ENCODE data around the gene FAM171A2.
"Not testable (repeated sequence)": the region's sequence is repeated elsewhere in the genome, so short reads cannot be mapped to it uniquely, and the experiment has no call there.

FAM171A2 gene

DNA sequence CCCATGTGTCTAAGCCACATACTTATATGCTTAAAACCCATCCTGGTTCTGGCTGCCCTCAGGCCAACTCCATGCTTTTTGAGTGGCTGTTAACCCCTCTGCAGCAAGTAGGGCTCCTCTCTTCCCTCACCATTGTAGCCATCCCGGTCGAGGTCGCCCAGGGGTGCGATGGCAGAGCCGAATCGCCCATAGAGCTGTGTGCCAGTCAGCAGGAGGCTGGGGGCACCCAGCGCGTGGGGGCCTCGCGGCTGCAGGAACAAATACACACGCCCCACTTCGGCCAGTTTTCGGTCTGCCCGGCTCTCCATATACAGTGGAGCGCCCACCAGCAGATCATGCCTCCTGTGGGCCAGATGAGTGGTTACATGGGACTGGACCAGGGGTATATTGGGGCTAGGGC is 19.7 kb upstream of the FAM171A2 start:
- DNase-seq, result no peak

DNA sequence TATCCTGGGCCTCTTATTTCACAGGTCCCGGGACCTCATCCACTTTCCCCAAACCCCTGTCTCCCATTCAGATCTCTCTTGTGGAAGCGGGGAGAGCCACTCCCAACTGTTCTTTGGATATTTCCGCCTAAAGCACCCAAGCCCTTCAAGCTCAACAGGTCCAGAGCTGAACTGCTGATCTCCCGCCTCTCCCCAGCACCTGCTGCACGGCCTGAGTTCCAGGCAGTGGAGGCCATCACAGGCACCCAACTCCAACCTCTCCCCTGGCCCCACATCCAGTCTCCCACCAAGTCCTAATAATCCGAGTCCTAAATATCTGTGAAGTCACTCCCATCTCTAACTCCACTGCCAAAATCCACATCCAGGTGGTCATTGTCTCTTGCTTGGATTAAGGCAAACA is 19.3 kb upstream of the FAM171A2 start:
- no peak for DNase-seq

DNA sequence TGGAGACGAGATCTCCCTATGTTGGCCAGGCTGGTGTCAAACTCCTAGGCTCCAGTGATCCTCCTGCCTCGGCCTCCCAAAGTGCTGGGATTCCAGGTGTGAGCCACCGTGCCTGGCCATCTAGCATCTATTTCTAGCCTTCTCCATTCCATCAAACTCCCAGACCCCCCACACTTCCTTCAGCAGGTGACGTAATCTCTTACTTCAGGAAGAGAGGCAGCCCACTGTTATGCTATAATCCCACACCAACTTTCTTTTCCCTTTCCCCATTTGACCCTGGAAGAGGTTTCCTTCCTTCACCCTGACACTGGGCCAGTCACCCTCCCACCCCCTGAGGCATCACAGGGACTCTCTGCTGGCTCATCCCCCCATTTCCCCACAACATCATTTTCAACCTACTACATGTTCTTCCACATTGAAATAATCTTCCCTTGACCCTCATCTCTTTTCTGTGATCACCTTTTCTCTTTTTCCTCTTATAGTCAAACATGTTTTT is 18.2 kb upstream of the FAM171A2 start:
- no peak for DNase-seq

DNA sequence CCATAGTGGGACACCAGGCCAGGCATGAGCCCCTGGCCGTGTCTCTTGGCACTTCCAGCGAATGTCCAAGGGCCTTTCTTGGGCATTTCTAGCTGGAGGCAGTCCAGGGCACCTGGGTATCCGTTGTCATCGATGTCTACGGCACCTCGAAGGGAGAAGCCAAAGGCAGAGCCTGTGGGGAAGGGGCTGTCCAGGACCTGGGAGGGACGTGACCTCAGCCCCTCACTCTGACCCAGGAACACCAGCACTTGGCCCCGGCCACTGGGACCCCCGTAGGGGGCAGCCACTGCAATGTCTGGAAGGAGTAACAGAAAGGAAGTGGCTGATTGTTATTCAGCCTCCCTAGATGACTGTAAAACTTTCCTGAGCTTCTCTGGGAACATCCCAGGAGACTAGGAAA is 17.1 kb upstream of the FAM171A2 start:
- DNase-seq, result no peak

DNA sequence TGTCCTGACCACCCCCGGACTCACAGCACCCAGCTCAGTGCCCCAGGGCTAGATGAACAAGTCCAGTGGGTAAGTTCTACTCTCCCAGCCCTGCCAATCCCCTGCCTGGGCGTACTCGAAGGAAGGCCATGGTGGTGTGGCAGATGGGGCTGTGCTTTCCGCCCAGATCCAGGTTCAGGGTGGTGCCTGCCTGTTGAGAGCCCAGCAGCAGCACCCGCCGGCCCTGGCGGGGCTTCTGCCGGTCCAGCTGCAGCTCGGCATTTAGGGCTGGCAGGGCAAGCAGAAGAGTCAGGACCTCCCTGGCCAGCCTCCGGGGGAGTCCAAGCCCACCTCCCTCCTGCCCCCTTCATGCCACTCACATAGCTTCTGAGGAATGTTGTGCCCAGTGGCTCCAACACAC is 16.2 kb upstream of the FAM171A2 start:
- no peak for DNase-seq

DNA sequence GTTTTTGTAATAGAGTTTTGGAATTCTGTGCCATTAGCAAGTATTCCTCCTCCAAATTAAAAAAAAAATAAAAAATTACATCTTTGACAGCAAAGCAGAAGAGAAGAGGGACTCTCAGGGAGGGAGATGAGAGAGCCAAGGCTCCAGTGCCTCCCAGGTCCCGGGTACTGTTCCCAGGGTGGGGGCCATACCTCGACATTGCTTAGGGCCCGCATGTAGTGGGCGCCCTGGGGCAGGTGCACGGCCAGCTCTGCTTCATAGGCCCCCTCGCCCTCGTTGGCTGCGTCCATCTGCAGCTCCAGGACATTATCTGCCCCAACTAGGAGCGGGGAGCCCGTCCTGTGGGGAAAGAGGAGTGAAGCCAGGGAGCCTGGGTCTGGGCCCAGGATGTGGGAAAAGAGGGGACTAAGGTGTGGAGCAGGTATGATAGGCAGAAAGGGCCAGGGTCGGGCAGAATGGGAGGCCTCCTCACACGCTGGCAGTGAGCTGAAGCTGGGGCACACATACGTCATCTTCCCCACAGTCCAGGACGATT is 14.6 kb upstream of the FAM171A2 start:
- no peak for DNase-seq

DNA sequence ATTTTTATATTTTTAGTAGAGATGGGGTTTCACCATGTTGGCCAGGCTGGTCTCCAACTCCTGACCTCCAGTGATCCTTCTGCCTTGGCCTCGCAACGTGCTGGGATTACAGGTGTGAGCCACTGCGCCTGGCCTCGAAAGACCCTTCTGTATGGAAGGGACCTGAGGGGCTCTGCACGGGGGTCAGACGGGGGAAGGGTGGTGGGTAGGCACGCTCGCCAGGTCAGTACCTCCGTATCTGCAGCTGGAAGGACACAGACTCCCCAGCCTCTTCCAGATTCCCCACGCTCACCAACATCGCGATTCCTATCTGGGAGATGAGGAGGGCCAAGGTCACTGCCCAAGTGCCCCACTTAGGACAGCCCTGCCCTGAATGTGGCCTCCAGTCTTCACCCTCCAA is 13.1 kb upstream of the FAM171A2 start:
- DNase-seq, result no peak

DNA sequence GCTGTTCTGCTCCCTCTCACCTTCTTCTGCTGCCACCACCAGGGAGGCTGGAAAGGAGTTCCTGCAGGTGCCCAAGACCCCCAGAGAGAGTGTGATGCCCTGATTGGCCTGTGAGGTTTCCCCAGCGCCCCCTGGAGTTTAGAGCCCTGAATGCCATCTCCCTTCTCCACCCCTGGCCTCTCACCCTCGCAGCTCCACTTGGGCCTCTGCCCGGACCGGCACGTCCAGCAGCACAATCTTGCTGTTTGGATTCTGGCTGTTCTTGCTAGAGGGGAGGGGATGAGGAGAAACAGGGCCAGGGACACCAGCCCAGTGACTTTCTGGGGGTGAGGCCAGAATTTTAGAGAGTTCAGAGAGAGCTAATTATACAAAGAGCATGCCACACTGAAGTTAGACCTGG is 12.5 kb upstream of the FAM171A2 start:
- DNase-seq, result no peak

DNA sequence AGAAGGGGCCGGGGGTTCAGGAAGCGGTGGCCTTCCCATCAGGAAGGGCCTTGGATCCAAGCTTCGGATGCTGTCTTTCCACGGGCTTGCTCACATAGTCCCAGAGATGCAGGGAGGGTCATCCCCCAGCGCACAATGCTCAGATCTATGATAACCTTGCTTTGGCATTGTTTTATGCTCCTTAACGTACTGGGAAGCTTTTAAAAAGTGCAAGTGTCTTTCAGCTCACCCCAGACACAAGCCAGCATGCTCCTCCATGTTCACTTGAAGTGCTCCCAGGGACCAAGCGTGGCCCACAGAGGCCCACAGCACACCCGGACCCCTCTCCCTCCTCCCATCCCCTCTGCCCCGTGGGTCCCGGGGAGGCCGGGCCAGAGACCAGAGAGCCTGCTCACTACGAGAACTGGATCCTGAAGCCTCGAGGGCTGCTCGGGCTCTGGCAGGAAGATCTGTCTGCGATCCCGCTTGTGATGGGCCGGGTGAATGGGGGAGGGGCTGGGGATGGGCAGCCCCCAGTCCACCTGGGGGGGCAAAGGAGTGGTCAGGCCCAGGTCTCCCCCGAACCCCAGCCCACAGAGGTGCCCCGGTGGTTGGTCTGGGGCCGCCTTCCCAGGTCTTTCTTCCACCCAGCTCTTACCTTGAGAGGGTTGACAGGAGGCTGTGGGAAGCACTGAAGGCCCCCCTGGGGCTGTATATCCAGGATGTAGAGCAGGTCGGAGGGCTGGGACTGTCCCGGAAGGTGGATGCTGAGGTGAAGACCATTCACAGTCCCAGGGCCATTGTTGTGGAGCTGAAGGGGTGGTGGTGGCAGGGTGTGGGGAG is 11.8 kb upstream of the FAM171A2 start:
- no peak for DNase-seq

DNA sequence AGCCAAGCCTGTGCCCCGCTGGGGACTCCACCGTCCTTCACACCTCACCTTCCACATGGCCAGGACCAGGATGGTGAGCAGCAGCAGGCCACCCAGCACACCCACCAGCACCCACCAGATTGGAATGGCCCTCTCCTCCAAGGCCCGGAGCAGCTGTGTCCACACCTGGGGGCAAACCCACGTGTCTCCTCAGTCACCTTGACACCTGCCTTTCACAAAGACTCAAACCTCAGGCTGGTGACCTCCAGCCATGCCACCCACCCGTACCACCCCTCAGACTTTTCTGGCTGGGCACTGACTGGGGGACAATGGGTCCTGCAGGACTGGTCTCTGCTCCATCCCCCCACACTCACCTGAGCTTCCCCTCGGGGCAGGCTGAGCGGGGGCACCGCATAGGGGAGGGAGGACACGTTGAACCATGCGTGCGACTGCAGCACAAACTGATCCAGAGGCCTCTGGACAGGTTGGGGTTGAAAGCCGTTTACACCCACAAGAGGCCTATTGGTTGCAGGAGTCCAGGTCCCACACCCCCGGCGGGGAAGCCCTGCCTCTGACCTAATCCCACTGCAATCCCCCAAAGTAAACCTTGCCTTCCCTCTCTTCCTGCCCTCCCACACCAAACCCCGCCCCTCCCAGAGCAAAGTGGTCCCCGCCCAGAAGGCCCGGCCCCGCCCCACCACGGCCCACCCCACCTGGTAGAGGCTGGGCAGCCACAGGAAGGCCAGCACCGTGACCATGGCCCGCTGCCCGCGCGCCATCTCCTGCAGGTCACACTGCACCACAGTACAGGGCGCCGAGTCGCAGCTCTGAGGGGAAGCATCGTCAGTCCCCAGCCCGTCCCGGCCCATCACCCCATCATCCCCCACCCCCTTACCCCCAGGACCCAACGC is 10.9 kb upstream of the FAM171A2 start:
- no peak for DNase-seq

DNA sequence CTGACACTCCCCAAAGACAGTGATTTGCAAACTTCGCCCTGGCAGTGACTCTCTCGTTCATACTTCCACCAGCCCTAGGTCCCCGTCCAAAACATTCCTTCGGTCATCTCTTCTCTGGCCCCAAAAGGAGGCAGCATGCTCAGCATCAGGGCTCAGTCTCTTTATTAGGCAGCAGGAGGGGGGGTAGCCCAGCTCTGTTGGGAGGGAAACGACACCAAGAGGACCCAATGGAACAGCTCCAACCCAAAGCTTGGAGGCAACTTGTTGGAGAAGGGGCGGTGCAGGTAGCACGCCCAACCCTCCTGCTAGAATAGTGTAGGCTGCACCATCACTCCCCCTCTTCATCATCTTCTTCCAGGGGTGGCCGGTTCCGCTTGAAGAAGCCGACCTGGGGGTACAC is 8.4 kb upstream of the FAM171A2 start:
- DNase-seq, result no peak

DNA sequence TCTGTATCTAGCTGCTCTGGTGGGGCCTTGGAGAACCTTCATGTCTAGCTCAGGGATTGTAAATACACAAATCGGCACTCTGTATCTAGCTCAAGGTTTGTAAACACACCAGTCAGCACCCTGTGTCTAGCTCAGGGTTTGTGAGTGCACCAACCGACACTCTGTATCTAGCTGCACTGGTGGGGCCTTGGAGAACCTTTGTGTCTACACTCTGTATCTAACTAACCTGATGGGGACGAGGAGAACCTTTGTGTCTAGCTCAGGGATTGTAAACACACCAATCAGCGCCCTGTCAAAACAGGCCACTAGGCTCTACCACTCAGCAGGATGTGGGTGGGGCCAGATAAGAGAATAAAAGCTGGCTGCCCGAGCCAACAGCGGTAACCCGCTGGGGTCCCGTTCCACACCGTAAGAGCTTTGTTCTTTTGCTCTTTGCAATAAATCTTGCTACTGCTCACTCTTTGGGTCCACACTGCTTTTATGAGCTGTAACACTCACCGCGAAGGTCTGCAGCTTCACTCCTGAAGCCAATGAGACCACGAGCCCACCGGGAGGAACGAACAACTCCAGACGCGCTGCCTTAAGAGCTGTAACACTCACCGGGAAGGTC is 5.9 kb upstream of the FAM171A2 start:
- peak; percentile 31 for DNase-seq

DNA sequence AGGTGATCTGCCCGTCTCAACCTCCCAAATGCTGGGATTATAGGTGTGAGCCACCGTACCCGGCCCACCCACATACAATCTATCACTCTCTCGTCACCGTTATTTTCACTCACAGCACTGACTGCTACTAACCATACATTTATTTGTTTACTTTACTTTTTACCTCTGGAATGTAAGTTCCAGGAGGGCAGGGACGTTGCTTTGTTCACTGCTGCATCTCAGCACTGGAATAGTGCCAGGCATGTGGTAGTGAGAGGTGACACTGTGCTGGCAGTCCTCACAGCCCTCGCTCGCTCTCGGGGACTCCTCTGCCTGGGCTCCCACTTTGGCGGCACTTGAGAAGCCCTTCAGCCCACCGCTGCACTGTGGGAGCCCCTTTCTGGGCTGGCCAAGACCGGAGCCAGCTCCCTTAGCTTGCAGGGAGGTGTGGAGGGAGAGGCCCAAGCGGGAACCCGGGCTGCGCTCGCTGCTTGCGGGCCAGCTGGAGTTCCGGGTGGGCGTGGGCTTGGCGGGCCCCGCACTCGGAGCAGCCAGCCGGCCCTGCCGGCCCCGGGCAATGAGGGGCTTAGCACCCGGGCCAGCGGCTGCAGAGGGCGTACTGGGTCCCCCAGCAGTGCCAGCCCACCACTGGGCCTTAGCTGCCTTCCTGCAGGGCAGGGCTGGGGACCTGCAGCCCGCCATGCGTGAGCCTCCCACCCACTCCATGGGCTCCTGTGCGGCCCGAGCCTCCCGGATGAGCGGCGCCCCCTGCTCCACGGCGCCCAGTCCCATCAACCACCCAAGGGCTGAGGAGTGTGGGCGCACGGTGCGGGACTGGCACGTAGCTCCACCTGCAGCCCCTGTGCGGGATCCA is 5.0 kb upstream of the FAM171A2 start:
- DNase-seq, result not testable (repeated sequence)

DNA sequence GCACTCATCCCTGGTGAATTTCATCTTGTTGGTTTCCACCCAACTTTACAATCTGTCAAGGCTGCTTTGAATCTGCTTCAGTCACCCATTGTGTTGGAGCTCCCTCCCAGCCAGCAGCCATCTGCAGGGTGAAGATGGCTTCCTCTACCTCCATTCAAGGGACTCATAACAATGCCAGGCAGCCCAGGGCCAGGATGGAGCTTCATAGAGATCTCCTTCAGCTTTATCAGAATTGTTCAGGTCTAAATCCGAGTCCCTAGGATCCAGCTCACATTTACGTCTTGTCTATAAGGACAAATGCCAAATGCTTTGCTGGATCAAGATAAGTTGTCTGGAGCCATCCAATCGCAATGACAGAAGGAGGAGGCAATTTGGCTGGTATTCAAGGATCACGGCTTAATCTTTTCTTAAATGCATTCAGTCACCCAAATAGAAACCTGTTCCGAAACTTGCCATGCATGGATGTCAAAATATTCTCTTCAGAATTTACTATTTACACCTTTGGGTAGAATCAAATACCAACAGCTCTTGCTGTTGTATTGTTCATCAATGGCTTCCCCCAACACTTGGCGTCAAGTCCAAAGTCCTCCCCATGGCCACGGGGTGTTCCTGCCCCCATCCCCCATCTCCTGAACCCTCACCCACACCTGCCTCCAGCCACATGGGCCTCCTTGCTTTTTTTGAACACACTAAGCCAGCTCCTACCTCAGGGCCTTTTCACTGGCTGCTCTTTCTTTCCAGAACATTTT is 3.8 kb upstream of the FAM171A2 start:
- no peak for DNase-seq

DNA sequence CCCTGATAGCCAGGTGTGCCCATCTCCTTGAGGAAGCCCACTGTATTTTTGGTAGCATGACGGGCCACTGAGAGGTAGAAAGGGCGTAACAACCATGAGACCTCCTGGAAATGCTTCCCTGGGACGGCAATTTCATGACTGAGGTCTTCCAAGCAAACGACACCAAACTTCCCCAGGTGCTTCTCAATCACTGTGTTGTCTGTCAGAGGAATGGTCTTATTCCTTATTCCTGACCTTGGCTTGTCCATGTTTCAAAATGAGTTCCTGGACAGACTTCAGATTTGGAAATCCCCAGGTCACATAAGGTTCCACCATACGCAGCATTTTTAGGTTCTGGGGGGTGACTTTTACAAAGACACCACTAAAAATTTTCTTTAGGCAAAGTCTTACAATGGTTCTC is 1.4 kb upstream of the FAM171A2 start:
- not testable (repeated sequence) for DNase-seq

DNA sequence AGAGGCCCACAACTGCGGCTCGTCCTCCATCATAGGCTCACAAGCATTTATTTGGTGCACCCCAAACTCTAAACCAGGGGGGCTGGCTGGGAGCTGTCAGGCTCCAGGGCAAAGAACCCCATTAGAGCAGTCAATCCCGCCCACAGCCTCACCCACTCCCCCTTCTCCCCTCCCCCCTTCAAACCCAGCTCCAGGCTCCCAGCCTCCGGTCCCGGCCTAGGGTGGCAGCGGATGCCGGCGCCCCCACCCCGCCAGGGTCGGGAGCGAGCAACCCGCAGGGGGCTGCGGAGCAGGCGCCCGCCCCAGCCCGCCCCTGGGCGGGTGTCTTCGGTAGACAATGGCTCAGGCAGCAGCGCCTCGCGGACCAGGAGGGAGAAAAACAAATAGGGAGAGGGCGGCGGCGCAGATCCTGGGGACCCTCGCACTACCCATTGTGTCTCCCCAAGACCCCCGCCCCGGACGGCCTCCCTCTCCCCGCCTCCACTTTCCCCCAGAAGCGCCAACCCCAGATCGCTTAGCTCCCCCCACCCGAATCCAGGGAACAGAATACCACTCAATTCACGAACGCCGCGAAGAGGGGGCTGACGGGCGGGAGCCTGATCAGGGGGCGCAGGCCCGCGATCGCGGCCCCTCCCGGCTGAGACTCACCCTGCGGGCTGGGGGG is 572 bp downstream of the FAM171A2 start:
- DNase-seq, result peak; percentile 7

DNA sequence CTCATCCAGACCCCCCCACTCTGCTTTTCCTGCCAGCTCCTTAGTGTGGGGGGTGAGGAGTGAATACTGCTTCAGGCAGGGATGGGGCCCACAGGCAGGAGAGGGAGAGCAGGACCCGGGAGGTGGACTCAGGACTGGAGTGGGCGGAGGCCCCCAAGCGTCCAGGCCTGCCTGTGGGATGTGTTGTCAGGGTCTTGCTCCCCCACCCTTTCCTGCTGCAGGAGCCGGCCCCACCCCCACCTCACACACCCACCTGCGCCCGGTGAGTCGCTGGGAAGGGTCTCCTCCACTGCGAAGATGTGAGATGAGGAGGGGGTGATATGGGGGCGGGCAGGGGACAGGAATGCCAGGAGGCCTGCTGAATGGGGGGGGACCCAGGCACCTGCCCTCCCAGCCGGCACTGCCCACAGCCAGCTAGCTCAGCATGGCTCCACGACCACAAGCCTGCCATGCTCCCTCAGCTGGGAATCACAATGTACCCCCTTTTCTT is 1.1 kb downstream of the FAM171A2 start:
- DNase-seq, result no peak

DNA sequence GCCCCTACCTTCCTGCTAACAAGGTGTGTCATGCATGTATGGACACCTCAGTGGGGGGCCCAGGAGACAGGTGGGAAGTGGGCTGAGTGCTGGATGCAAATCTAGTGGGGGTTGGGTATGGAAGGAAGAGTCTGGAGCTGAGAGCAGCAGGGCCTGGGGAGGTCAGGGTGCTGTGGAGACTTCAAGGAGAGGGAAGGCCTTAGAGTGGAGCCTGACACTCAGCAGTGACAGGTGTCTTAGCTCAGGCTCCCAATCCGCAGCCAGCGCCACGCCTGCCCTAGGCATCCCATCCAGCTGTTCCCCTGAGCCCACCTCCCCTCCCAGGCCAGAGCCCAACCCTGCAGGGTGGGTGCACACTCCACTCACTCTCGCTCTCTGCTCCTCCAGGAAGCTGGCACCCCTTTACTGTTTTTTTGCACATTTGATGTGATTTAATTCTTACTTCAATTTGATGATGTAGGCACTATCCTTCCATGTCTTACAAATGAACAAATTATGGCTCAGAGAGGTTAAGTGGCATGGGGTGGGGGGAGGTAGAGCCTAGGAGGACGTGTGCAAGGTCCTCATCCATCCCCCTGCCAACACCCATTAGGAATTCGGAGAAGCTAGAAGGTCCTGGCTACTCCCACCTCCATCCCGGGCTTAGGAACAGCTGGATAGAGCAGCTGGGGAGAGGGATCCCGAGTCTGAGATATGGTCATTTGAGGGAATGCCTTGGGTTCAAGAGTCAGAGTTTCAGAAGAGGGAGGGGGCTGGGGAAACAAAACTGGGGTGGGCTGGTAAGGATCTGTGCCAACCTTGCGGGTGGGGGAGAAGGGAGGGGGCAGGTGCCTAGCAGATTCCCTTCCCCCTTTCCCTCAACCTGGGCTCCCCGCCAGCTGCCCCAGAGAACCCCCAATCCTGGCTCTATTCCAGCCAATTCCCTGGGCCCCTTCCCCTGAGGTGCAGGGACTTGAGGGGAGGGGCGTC is 2.1 kb downstream of the FAM171A2 start:
- no peak for DNase-seq

DNA sequence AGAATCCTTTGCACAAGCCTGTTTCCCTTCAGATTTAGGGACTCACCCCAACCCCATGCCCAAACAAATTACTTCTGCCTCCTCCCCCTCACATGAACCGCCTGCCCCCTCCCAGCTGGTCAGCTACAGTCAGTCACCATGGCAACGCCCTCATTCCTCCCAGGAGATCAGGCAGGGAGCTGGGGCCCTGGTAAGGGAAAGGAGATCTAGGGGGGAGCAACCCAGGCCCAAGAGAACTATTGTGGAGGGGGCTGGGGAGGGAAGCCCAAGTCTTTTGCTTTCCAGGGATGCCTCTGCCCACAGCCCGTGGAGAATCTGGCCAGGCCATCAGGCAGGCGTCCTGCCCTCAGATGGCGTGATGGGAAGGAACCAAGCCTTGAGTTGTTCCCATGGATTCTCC is 2.8 kb downstream of the FAM171A2 start:
- no peak for DNase-seq

DNA sequence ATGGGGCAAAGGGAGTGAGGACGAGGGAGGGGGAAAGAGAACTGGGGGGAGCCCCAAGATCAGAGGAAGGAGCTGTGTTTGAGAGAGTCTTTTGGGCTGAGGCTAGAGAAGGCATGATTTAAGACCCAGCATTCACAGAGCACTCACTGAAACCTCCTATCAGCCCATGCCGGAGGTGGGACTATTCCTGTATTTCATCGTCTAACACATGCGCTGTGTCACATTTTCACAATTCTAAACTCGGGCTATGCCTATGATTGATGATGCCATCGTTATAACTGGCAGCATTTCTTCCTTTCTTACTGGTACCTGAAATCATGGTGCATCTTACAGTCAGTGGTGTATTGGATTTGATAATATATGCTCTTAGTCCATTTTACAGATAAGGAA is 3.5 kb downstream of the FAM171A2 start:
- DNase-seq, result no peak

All from CD4-positive, alpha-beta T cell treated with Interleukin-12 subunit alpha and Interleukin-12 subunit beta, for 1 hour (primary cell).